Measurements from ENCODE around the gene CDKAL1. TPM values are rescaled to one million over a fixed set of nuclear protein-coding genes. Genes with fewer than 3 reads are reported as not detected.

Gene CDKAL1
- total RNA-seq, 4 donors from 2014 or later = 10.3 to 11.2 (median 10.5) TPM

GRCh38 chr6:20838113-20838512, 303.9 kb downstream of the CDKAL1 start:
- TF ChIP-seq POLR2AphosphoS5 (IDR thresholded peaks at IDR 0.05) (no peak), EP300 (IDR thresholded peaks at IDR 0.05) (no peak), POLR2A (IDR thresholded peaks at IDR 0.05; ENCODE audit: low read depth) (no peak)
- TF ChIP-seq, protein P1, sequence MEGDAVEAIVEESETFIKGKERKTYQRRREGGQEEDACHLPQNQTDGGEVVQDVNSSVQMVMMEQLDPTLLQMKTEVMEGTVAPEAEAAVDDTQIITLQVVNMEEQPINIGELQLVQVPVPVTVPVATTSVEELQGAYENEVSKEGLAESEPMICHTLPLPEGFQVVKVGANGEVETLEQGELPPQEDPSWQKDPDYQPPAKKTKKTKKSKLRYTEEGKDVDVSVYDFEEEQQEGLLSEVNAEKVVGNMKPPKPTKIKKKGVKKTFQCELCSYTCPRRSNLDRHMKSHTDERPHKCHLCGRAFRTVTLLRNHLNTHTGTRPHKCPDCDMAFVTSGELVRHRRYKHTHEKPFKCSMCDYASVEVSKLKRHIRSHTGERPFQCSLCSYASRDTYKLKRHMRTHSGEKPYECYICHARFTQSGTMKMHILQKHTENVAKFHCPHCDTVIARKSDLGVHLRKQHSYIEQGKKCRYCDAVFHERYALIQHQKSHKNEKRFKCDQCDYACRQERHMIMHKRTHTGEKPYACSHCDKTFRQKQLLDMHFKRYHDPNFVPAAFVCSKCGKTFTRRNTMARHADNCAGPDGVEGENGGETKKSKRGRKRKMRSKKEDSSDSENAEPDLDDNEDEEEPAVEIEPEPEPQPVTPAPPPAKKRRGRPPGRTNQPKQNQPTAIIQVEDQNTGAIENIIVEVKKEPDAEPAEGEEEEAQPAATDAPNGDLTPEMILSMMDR (IDR thresholded peaks at IDR 0.05) = no peak
- Histone ChIP-seq H3K36me3 (no peaks in the 10 kb centered on the region), H3K4me3 (no peak overlapping the region), H3K27ac (replicated peaks in 1 of 4) (no peak overlapping the region), H3K27me3 (no peaks in the 10 kb centered on the region), H3K4me1 (no peaks in the 10 kb centered on the region), H3K9me3 (no peaks in the 10 kb centered on the region)
- no peak for DNase-seq (ENCODE audit: extremely low spot score)
- intact Hi-C loops (cut with DNase I) = no loop called here
- WGBS = 94% methylated on average over 3 of the region's 3 CpGs

- 97% methylated on average over 2 of the region's 2 CpGs for WGBS
- Histone ChIP-seq H3K4me1 (no peaks in the 10 kb centered on the region), H3K27me3 (no peaks in the 10 kb centered on the region), H3K9me3 (no peaks in the 10 kb centered on the region), H3K36me3 (no peaks in the 10 kb centered on the region), H3K4me3 (no peak overlapping the region), H3K27ac (replicated peaks in 1 of 4) (no peak overlapping the region)
- no peak for DNase-seq (ENCODE audit: extremely low spot score)
- TF ChIP-seq, protein P1 (IDR thresholded peaks at IDR 0.05) = no peak
- TF ChIP-seq EP300 (IDR thresholded peaks at IDR 0.05) = no peak
- no peak for TF ChIP-seq POLR2AphosphoS5 (IDR thresholded peaks at IDR 0.05)
- no peak for TF ChIP-seq POLR2A (IDR thresholded peaks at IDR 0.05; ENCODE audit: low read depth)
- intact Hi-C loops (cut with DNase I) = no loop called here
Observed at GRCh38 chr6:20839630-20840029, 305.4 kb downstream of the CDKAL1 start.

- no peaks in the 10 kb centered on the region for H3K36me3 ChIP-seq
- H3K27ac ChIP-seq (replicated peaks in 1 of 4) = no peak overlapping the region
- intact Hi-C loops (cut with DNase I) = no loop called here
- TF ChIP-seq POLR2A (IDR thresholded peaks at IDR 0.05; ENCODE audit: low read depth) (no peak), EP300 (IDR thresholded peaks at IDR 0.05) (no peak), POLR2AphosphoS5 (IDR thresholded peaks at IDR 0.05) (no peak)
- TF ChIP-seq, protein P1 (IDR thresholded peaks at IDR 0.05) = no peak
- H3K4me1 ChIP-seq = no peaks in the 10 kb centered on the region
- 85% methylated on average over 2 of the region's 2 CpGs for WGBS
- H3K4me3 ChIP-seq = no peak overlapping the region
- no peak for DNase-seq (ENCODE audit: extremely low spot score)
- H3K9me3 ChIP-seq = no peaks in the 10 kb centered on the region
- no peaks in the 10 kb centered on the region for H3K27me3 ChIP-seq
Observed at GRCh38 chr6:20840675-20841074, 306.4 kb downstream of the CDKAL1 start.

GRCh38 chr6:20841806-20842205, 307.5 kb downstream of the CDKAL1 start:
- no peak overlapping the region for H3K27ac ChIP-seq (replicated peaks in 1 of 4)
- no peaks in the 10 kb centered on the region for H3K27me3 ChIP-seq
- H3K36me3 ChIP-seq = no peaks in the 10 kb centered on the region
- TF ChIP-seq POLR2A (IDR thresholded peaks at IDR 0.05; ENCODE audit: low read depth) (no peak), EP300 (IDR thresholded peaks at IDR 0.05) (no peak), POLR2AphosphoS5 (IDR thresholded peaks at IDR 0.05) (no peak)
- no peaks in the 10 kb centered on the region for H3K4me1 ChIP-seq
- intact Hi-C loops (cut with DNase I) = no loop called here
- DNase-seq (ENCODE audit: extremely low spot score) = no peak
- no peak overlapping the region for H3K4me3 ChIP-seq
- H3K9me3 ChIP-seq = no peaks in the 10 kb centered on the region

GRCh38 chr6:20845592-20845991, 311.3 kb downstream of the CDKAL1 start:
- no peak overlapping the region for H3K4me3 ChIP-seq

More at GRCh38 chr6:20845592-20845991, 311.3 kb downstream of the CDKAL1 start:
- TF ChIP-seq, protein P1 (IDR thresholded peaks at IDR 0.05) = no peak
- Histone ChIP-seq H3K27me3 (no peaks in the 10 kb centered on the region), H3K36me3 (no peaks in the 10 kb centered on the region), H3K9me3 (no peaks in the 10 kb centered on the region), H3K4me1 (no peaks in the 10 kb centered on the region), H3K27ac (replicated peaks in 1 of 4) (no peak overlapping the region)
- intact Hi-C loops (cut with DNase I) = no loop called here
- no peak for DNase-seq (ENCODE audit: extremely low spot score)

Data from esophagus muscularis mucosa (tissue), 4 donors.